GM19372 (cell line): ENCODE data around the gene ZNF701.
"Not testable (repeated sequence)": the region's sequence is repeated elsewhere in the genome, so short reads cannot be mapped to it uniquely, and the experiment has no call there.

Experiments used
- ATAC-seq: cut with Tn5 transposase; IDR thresholded peaks from one replicate; pipeline ENCODE4 v1.9.1; 2021; ENCODE audit warnings: mild to moderate bottlenecking, low read depth, moderate library complexity; ENCODE audit not compliant: unreplicated experiment

Gene ZNF701

DNA sequence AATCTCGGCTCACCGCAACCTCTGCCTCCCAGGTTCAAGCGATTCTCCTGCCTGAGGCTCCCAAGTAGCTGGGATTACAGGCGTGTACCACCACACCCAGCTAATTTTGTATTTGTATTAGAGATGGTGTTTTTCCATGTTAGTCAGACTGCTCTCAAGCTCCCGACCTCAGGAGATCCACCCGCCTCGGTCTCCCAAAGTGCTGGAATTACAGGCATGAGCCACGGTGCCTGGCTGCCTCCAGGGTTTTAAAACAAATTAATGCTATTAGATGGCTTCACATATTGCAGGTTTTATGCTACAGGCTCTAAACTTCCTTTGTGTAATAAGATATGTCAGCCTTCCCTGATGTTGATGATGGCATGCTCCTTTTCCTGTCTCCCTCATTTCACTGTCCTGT is 8.5 kb upstream of the ZNF701 start:
- ATAC-seq, result not testable (repeated sequence)

DNA sequence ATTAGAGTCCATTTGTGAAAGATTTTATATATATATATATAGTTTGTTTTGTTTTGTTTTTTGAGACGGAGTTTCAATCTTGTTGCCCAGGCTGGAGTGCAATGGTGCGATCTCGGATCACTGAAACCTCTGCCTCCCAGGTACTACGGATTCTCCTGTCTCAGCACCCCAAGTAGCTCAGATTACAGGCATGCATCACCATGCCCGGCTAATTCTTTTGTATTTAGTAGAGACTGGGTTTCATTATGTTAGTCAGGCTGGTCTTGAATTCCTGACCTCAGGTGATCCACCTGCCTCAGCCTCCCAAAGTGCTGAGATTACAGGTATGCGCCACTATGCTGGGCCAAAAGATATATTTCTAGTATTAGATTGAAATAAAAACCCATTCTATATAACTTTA is 4.0 kb upstream of the ZNF701 start:
- no peak for ATAC-seq

DNA sequence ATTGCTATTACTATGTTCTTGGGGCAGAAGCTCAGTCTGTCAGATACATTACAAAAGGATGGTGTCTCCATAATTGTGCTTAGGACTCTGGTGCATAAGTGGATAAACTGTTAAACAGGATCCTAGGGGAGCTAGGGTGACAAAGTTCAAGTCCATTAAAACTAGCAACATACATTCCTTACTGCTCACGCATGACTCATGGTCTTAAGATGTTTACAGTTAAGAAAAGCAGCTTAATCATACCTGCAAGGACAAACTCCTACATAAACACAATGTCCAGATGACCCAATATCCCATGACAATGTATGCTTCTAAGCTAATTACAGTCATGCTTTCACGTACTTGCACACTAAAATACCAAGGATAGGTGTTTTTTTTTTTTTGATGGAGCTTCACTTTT is 3.5 kb upstream of the ZNF701 start:
- ATAC-seq, result no peak

DNA sequence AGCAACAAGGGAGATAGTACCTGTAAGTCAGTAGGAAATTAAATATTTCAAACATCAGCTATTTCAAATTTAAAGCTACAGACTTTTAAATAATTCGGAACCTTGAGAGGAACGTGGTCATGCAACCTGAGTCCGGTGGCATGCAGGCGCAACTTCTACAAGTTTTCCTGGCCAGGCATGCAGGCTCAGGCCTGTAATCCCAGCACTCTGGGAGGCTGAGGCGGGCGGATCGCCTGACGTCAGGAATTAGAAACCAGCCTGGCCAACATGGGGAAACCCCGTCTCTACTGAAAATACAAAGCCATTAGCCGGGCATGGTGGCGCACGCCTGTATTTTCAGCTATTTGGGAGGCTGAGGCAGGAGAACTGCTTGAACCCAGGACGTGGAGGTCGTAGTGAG is 2.2 kb upstream of the ZNF701 start:
- no peak for ATAC-seq

DNA sequence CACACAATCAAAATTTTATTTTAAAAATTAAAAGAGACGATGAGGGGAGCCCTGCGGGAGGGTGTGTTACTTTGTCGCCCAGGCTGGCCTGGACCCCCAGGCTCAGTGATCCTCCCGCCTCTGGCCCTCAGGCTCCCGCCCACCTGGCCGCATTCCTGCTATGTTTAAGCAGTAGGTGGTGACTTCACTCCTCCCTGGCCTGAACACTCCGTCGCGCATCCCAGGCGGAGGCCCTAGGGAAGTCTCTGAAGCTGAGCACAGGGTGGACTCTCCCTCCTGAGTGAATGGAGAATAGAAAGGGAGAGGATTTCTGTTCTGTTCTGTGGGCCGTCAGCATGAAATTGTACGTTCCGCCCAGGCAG is 468 bp upstream of the ZNF701 start:
- not testable (repeated sequence) for ATAC-seq

DNA sequence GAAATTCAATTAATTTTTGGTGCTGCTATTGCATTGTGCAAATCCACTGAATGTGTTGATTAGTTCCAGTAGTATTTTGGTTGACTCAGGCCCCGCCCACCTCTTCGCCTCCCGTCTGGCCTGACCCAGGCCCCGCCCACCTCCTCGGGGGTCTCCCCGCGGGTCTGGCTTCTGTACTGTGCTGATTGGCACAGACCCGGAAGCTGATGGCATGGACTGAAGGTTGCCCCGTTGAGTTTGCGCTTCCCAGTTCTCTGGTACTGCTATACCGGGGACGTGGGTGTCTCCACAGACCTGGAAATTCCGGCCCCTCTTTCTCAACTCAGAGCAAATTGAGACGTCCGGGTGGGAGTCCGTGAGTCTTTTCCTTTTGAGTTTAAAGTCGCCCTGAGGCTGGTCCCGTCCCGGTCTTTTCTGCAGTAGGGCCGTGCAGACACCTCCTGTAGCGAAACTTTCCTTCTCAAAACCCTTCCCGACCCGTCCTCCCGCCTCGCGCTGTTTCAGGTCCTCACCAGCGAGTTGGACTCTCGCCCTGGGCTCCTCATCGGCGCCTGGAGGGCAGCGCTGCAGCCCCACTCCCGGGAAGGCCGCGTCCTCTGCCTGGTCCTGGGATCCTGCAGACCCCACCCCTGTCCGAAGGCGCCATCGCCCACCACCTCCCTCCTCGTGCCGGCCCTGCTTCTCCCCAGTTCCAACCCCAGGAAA is 14.8 kb downstream of the ZNF701 start:
- no peak for ATAC-seq

DNA sequence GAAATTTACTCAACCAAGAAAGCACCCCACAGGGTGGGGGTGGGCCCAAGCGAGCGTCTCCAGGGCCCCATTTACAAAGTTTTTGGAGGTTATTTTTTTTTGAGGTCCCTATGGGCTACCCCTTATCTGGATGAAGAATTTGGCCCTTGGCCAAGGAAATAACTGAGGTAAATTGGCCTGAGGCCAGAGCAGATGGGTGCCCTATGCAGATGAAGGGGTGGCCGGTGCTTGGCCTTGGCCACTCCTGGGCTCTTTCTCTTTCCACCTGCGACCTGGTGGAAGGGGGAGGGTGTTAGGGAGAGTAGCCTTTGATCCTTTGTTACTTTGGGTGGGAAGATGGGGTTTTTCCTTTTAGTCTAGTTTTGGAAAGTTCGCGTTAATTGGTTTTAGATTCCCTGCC is 15.5 kb downstream of the ZNF701 start:
- ATAC-seq, result no peak

DNA sequence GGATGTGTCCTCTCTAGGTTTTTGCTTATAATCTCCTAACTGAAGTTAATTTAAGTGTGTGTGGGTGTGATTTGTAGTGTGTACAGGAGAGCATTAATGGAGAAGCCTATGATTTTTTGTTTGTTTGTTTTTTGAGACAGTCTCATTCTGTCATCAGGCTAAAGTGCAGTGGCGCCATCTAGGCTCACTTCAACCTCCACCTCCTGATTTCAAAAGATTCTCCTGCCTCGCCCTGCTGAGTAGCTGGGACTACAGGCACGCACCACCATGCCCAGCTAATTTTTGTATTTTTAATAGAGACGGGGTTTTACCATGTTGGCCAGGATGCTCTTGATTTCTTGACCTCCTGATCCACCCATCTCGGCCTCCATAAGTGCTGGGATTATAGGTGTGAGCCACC is 20.6 kb downstream of the ZNF701 start:
- ATAC-seq, result no peak

DNA sequence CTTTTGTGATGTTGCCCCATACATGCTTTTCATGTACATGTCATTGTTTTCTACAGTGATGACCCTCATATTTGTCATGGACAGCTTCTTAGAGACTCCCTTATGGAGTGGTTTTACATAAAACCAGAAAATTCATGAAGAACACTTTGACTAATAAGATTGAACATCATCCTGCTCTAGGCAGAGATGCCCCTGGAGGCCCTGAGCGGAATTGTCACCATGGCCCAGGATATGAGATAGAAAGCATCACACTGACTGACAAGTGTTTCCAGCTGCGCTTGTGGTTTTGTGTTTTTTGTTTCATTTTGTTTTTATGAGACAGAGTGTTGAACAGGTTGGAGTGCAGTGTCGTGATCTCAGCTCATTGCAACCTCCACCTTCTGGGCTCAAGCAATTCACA is 22.2 kb downstream of the ZNF701 start:
- ATAC-seq, result no peak

DNA sequence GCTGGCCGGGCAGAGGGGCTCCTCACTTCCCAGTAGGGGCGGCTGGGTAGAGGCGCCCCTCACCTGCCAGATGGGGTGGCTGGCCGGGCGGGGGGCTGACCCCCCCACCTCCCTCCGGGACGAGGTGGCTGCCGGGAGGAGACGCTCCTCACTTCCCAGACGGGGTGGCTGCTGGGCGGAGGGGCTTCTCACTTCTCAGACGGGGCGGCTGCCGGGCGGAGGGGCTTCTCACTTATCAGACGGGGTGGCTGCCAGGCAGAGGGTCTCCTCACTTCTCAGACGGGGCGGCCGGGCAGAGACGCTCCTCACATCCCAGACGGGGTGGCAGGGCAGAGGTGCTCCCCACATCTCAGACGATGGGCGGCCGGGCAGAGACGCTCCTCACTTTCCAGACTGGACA is 23.4 kb downstream of the ZNF701 start:
- not testable (repeated sequence) for ATAC-seq

DNA sequence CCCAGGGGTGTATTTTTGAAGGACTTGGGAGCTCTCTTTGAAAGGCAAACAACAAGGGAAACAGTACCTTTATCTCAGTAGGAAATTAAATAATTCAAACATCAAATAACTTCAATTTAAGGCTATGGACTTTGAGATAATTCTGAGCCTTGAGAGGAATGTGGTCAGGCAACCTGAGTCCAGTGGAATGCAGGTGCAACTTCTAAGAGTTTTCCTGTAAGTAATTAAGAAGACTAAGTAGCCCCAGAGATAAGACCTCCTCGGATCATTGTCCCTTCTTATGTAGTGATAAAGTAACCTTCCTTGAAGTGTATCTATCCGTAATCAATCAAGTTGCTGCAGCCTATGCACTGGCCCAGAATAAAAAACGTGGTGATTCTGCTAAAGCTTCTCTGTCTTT is 29.2 kb downstream of the ZNF701 start:
- no peak for ATAC-seq

DNA sequence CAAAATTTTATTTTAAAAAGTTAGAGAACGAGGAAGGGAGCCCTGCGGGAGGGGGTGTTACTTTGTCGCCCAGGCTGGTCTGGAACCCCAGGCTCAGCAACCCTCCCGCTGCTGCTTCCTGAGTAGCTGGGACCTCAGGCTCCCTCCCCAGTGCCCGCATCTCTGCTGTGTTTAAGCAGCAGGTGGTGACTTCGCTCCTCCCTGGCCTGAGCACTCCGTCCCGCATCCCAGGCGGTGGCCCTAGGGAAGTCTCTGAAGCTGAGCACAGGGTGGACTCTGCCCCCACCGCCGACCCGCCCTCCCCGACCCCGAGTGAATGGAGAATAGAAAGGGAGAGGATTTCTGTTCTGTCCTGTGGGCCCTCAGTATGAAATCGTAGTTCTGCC is 30.5 kb downstream of the ZNF701 start:
- peak; percentile 18 for ATAC-seq

DNA sequence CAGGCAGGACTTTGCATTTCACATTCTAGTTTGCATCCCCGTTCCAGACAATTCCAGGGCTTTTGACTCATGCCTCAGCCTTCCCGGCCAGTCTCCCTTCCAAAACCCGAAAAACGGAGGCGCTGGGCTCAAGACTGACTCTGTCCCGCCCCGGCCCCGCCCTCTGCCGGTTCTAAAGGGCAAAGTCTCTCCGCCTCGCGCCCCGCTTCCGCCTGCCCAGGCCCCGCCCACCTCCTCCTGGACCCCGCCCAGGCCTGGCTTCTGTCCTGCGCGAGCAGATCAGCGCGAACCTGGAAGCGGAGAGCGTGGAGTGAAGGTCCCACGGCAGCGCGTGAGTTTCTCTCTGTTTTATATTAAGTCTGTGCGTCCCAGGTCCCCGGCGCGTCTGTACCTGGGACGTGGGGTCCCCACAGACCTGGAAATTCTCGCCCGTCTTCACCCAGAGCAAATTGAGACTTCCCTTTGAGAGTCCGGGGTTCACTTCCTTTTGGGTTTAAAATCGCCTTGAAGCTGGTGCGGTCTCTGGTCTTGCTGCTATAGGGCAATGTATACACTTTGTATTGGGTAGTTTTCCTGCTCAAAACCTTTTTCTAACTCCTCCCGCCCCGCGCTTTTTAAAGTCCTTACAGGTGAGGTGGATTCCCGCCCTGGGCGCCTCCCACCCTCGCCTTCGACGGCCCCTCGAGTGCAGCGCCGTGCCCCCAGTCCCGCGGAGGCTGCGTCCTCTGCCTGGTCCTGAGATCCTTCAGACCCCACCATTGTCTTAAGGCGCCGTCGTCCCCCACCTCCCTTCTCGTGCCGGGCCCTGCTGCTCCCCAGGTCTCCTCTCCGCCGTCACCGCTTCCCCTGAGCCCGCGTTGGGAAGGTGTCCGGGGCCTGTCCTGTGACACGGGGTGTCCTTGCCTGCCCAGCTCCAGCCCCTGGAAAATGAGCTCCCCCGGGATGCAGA is 31.2 kb downstream of the ZNF701 start:
- peak; percentile 97 for ATAC-seq

DNA sequence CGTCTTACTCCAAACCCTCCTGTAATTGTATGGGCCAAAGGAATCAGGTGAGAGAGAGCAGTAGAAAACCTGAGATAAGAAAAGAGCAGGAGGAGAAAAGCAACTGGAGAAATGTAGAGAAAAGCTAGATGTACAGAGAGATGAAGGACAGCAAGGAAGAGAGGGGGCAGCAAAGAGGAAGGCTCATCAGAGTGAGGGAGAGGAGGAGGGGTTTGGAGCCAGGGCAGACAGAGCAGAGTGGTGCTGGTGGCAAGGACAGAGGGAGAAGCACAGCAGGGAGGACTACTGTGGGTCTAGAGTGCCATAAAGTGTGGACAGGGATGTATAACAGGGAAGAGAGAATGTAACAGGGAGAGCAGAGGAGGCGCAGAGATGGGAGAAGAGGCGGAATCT is 31.9 kb downstream of the ZNF701 start:
- not testable (repeated sequence) for ATAC-seq

DNA sequence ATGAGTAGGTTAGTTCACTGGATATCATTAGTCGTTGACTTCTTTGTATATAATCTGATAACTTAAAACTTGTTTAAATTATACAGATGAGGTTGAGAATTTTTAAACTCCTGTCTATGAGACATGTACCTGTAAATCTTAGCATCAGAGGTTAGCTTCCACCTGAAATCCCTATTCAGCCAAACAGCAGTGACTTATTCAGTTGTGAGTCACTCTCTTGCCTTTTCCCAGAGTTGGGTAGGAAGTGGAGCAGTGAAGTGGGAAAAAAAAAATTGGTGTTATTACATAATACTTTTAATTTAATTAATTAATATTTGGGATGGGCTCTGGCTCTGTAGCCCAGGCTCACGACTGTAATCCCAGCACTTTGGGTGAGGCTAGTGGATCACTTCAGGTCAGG is 32.9 kb downstream of the ZNF701 start:
- ATAC-seq, result no peak

DNA sequence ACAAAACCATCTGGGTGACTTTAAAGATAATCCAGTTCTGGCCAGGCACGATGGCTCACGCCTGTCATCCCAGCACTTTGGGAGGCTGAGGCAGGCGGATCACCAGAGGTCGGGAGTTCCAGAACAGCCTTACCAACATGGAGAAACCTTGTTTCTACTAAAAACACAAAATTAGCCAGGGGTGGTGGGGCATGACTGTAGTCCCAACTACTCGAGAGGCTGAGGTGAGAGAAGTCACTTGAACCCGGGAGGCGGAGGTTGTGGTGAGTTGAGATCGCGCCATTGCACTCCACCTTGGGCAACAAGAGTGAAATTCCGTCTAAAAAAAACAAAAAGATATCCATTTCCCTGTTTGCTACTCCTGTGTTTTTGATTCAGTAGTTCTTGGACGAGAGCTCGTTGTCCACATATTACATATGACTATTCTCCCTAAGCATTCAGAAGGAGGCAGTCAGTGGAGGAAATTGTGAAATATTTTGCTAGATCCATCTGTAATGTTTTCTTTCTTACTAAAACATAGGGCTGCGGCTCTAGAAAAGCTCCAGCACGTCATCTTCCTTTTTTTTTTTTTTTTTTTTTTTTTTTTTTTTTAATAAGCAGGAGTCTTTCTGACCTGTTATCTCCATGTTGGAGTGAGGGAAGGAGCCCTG is 33.6 kb downstream of the ZNF701 start:
- ATAC-seq, result no peak

DNA sequence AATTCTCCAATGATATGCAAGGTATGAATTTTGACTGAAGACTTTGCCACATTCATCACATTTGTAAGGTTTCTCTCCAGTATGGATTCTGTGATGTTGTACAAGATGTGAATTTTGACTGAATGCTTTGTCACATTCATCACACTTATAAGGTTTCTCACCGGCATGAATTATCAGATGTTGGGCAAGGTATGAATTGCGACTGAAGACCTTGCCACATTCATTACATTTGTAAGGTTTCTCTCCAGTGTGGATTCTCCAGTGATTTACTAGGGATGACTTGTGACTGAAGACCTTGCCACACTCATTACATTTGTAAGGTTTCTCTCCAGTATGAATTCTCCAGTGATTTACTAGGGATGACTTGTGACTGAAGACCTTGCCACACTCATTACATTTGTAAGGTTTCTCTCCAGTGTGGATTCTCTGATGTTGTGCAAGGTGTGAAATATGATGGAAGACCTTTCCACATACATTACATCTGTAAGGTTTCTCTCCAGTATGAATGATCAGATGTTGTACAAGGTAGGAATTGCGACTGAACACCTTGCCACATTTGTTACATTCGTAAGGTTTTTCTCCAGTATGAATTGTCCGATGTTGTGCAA is 43.3 kb downstream of the ZNF701 start:
- no peak for ATAC-seq

DNA sequence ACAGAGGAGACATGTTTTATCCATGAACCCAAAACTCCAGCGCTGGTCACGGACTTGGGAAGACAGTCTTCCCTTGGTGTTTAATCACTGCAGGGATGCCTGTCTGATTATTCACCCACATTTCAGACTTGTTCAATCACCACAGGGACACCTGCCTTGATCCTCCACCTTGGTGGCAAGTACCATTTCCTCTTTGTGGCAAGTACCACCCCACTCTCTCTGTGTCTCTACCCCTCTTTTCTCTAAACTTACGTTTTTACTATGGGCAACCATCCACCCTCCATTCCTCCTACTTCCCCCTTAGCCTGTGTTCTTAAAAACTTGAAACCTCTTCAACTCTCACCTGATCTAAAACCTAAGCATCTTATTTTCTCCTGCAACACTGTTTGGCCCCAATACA is 51.3 kb downstream of the ZNF701 start:
- ATAC-seq, result no peak

DNA sequence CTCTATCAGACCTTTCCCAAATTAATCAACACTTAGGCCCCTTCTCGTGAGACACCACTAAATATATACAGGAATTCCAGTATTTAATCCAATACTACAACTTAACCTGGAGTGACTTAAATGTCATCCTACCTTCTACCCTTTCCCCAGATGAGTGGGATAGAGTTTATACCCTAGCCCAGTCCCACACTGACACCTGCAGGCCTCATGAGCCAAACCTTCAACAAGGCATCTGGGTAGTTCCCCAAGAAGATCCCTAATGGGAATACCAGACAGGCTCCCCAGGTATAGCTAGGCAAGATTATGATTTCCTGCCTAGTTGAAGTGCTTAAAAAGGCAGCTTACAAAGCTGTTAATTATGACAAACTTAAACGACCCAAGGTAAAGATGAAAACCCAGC is 52.2 kb downstream of the ZNF701 start:
- no peak for ATAC-seq

DNA sequence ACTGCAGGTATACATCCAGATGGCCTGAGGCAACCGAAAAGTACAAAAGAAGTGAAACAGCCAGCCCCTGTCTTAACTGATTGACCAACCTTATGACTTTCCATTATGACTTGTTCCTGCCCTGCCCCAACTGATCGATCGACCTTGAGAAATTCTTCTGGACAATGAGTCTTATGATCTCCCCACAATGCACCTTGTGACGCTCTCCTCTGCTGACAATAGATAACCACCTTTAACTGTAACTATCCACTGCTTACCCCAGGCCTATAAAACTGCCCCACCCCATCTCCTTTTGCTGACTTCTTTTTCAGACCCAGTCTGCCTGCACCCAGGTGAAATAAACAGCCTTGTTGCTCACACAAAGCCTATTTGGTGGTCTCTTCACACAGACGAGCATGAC is 56.8 kb downstream of the ZNF701 start:
- ATAC-seq, result no peak

DNA sequence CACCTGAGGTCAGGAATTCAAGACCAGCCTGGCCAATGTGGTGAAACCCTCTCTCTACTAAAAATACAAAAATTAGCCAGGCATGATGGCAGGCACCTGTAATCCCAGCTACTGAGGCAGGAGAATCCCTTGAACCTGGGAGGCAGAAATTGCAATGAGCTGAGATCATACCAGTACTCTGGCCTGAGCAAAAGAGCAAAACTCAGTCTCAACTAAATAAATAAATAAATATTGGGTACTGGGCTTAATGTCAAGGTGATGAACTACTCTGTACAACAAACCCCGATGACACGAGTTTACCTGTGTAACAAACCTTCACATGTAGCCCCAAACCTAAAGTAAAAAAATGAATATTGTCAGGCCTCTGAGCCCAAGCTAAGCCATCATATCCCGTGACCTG is 57.4 kb downstream of the ZNF701 start:
- ATAC-seq, result not testable (repeated sequence)
